WTC11 (cell line): ENCODE measurements around the gene NHERF2. TPM values are rescaled to one million over a fixed set of nuclear protein-coding genes. Genes with fewer than 3 reads are reported as not detected.

ENCODE experiments used
- ATAC-seq: fragments of 200-7000 bp; cut with Tn5 transposase; 2 replicates; pipeline ENCODE4 v1.10.0; 2021; ENCODE audit warnings: mild to moderate bottlenecking, moderate library complexity
- CTCF ChIA-PET: fragments of 300-600 bp; sonication (Branson Sonifier 250); formaldehyde crosslinking; loops from one replicate; lab custom pipeline; 2021; ENCODE audit warnings: antibody characterized with exemption; lab: Charles Lee
- POLR2A ChIA-PET: fragments of 350-600 bp; sonication (Branson Sonifier 250); formaldehyde crosslinking; loops from one replicate; lab custom pipeline; 2021; ENCODE audit warnings: antibody characterized with exemption; lab: Charles Lee
- DNase-seq: peaks from one replicate; pipeline ENCODE4 v3.0.0; 2021; ENCODE audit warnings: low spot score
- H3K27ac Mint-ChIP-seq: 2 replicates; pipeline ENCODE4 v1.8.0; 2021; ENCODE audit warnings: mixed read lengths
- H3K27me3 Mint-ChIP-seq: 2 replicates; pipeline ENCODE4 v1.8.0; 2021; ENCODE audit warnings: low read depth, mild to moderate bottlenecking, moderate library complexity, mixed read lengths
- H3K36me3 Mint-ChIP-seq: 2 replicates; pipeline ENCODE4 v1.8.0; 2021; ENCODE audit warnings: mixed read lengths
- H3K4me1 Mint-ChIP-seq: 2 replicates; pipeline ENCODE4 v1.8.0; 2022; ENCODE audit warnings: mixed read lengths
- H3K4me3 Mint-ChIP-seq: 2 replicates; pipeline ENCODE4 v1.8.0; 2021; ENCODE audit warnings: mild to moderate bottlenecking, moderate library complexity, mixed read lengths
- H3K9me3 Mint-ChIP-seq: 2 replicates; pipeline ENCODE4 v1.8.0; 2021; ENCODE audit warnings: mixed read lengths
- ATF1 ChIP-seq: sonication (generic); formaldehyde crosslinking; IDR thresholded peaks from 2 replicates; pipeline ENCODE4 v1.8.1; 2023; ENCODE audit warnings: mild to moderate bottlenecking, moderate library complexity, missing genetic modification reagents
- CREB1 ChIP-seq: sonication (generic); formaldehyde crosslinking; IDR thresholded peaks from 2 replicates; pipeline ENCODE4 v1.8.0; 2023; ENCODE audit warnings: mild to moderate bottlenecking, missing genetic modification reagents
- GTF2I ChIP-seq: fragments of 250-450 bp; sonication (Bioruptor Pico); conservative IDR thresholded peaks from 2 replicates; pipeline ENCODE4 v1.4.0; 2021; ENCODE audit warnings: mild to moderate bottlenecking
- NFYB ChIP-seq: sonication (generic); formaldehyde crosslinking; conservative IDR thresholded peaks from 2 replicates; pipeline ENCODE4 v1.8.0; 2022; ENCODE audit warnings: low read depth, missing genetic modification reagents
- SOX15 ChIP-seq: fragments of 250-450 bp; sonication (Bioruptor Pico); IDR thresholded peaks from 2 replicates; pipeline ENCODE4 v1.9.0; 2021; ENCODE audit warnings: mild to moderate bottlenecking
- ZNF138 ChIP-seq: sonication (generic); formaldehyde crosslinking; conservative IDR thresholded peaks from 2 replicates; pipeline ENCODE4 v1.8.1; 2022; ENCODE audit warnings: mild to moderate bottlenecking, moderate library complexity, missing genetic modification reagents
- ZNF317 ChIP-seq: sonication (generic); formaldehyde crosslinking; IDR thresholded peaks from 2 replicates; pipeline ENCODE4 v1.8.1; 2023; ENCODE audit warnings: low read depth, mild to moderate bottlenecking, moderate library complexity, missing genetic modification reagents, borderline replicate concordance
- total RNA-seq: library from RNA; stranded (reverse); gene quantifications from 3 replicates; pipeline ENCODE4 v1.2.3, GENCODE V29; 2021
- TF ChIP-seq, protein P1 (sequence below): sonication (generic); formaldehyde crosslinking; IDR thresholded peaks from 2 replicates; pipeline ENCODE4 v1.8.0; 2023; ENCODE audit warnings: missing genetic modification reagents, mild to moderate bottlenecking, borderline replicate concordance
- TF ChIP-seq, protein P2 (sequence below): sonication (generic); formaldehyde crosslinking; IDR thresholded peaks from 2 replicates; pipeline ENCODE4 v1.8.1; 2023; ENCODE audit warnings: mild to moderate bottlenecking, missing genetic modification reagents
- TF ChIP-seq, protein P3 (sequence below): sonication (generic); formaldehyde crosslinking; conservative IDR thresholded peaks from 2 replicates; pipeline ENCODE4 v1.8.1; 2023; ENCODE audit warnings: mild to moderate bottlenecking, low read depth, missing genetic modification reagents, moderate library complexity
- TF ChIP-seq, protein P4 (sequence below): sonication (generic); formaldehyde crosslinking; IDR thresholded peaks from 2 replicates; pipeline ENCODE4 v1.8.0; 2022; ENCODE audit warnings: mild to moderate bottlenecking, missing genetic modification reagents
- TF ChIP-seq, protein P5 (sequence below): sonication (generic); formaldehyde crosslinking; IDR thresholded peaks from 2 replicates; pipeline ENCODE4 v1.8.1; 2023; ENCODE audit warnings: mild to moderate bottlenecking, missing genetic modification reagents
- TF ChIP-seq, protein P6 (sequence below): sonication (generic); formaldehyde crosslinking; IDR thresholded peaks from 2 replicates; pipeline ENCODE4 v1.8.1; 2022; ENCODE audit warnings: mild to moderate bottlenecking, missing genetic modification reagents, moderate library complexity, borderline replicate concordance
- TF ChIP-seq, protein P7 (sequence below): sonication (generic); formaldehyde crosslinking; IDR thresholded peaks from 2 replicates; pipeline ENCODE4 v1.8.1; 2023; ENCODE audit warnings: mild to moderate bottlenecking, missing genetic modification reagents, moderate library complexity
- TF ChIP-seq, protein P8 (sequence below): sonication (generic); formaldehyde crosslinking; IDR thresholded peaks from 2 replicates; pipeline ENCODE4 v1.8.1; 2022; ENCODE audit warnings: mild to moderate bottlenecking, moderate library complexity, missing genetic modification reagents
- TF ChIP-seq, protein P9 (sequence below): sonication (generic); formaldehyde crosslinking; IDR thresholded peaks from 2 replicates; pipeline ENCODE4 v1.8.1; 2023; ENCODE audit warnings: mild to moderate bottlenecking, missing genetic modification reagents, borderline replicate concordance
- TF ChIP-seq, protein P10 (sequence below): fragments of 250-450 bp; sonication (Bioruptor Pico); IDR thresholded peaks from 2 replicates; pipeline ENCODE4 v1.9.0; 2021; ENCODE audit warnings: mild to moderate bottlenecking

The NHERF2 gene
- total RNA-seq, 1 experiment from 2014 or later = 31.1 TPM

DNA sequence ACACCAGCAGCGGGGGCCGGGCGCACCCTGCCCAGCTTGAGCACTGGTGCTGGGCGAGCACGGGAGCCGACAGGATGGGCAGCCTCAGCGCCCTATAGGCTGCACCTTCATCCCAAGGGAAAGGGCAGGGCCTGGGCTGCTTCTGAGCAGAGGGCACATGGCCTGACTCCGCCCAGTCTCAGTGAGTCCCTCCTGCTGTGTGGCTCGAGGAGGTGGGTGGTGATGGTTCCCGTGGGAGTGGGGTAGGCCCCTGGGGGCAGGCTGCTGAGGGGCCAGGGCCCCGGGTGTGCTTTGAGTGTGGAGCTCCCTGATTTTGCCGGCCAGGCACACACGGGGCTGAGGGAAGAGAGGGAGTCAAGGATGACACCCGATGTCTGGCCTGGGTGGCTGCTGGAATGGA, 59.0 kb downstream of the NHERF2 start:
- H3K4me1 Mint-ChIP-seq = no peaks in the 10 kb centered on the region
- H3K27ac Mint-ChIP-seq = no peak overlapping the region
- no peak overlapping the region for H3K4me3 Mint-ChIP-seq
- DNase-seq (no peak), ATAC-seq (no peak)
- POLR2A ChIA-PET = interaction anchor here (0.6 kb wide), 1 partner anchor 87 kb away, joined by 3 read pairs; no protein-coding TSS in a partner anchor
- CTCF ChIA-PET = interaction anchor here (1.1 to 2.4 kb wide), 4 partner anchors 38 to 82 kb away, joined by 3 to 11 read pairs (median 6); partner anchors contain the start of genes NTHL1 and TSC2
- no peaks in the 10 kb centered on the region for H3K9me3 Mint-ChIP-seq
- H3K27me3 Mint-ChIP-seq = no peaks in the 10 kb centered on the region
- peaks cover 3% of the 10 kb centered on the region; the same call in 1 of the 2 replicates for H3K36me3 Mint-ChIP-seq
- no peak for TF ChIP-seq ZNF317 (CRISPR knock-in tag)
- TF ChIP-seq, protein P1, sequence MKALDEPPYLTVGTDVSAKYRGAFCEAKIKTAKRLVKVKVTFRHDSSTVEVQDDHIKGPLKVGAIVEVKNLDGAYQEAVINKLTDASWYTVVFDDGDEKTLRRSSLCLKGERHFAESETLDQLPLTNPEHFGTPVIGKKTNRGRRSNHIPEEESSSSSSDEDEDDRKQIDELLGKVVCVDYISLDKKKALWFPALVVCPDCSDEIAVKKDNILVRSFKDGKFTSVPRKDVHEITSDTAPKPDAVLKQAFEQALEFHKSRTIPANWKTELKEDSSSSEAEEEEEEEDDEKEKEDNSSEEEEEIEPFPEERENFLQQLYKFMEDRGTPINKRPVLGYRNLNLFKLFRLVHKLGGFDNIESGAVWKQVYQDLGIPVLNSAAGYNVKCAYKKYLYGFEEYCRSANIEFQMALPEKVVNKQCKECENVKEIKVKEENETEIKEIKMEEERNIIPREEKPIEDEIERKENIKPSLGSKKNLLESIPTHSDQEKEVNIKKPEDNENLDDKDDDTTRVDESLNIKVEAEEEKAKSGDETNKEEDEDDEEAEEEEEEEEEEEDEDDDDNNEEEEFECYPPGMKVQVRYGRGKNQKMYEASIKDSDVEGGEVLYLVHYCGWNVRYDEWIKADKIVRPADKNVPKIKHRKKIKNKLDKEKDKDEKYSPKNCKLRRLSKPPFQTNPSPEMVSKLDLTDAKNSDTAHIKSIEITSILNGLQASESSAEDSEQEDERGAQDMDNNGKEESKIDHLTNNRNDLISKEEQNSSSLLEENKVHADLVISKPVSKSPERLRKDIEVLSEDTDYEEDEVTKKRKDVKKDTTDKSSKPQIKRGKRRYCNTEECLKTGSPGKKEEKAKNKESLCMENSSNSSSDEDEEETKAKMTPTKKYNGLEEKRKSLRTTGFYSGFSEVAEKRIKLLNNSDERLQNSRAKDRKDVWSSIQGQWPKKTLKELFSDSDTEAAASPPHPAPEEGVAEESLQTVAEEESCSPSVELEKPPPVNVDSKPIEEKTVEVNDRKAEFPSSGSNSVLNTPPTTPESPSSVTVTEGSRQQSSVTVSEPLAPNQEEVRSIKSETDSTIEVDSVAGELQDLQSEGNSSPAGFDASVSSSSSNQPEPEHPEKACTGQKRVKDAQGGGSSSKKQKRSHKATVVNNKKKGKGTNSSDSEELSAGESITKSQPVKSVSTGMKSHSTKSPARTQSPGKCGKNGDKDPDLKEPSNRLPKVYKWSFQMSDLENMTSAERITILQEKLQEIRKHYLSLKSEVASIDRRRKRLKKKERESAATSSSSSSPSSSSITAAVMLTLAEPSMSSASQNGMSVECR = no peak
- TF ChIP-seq, protein P2, sequence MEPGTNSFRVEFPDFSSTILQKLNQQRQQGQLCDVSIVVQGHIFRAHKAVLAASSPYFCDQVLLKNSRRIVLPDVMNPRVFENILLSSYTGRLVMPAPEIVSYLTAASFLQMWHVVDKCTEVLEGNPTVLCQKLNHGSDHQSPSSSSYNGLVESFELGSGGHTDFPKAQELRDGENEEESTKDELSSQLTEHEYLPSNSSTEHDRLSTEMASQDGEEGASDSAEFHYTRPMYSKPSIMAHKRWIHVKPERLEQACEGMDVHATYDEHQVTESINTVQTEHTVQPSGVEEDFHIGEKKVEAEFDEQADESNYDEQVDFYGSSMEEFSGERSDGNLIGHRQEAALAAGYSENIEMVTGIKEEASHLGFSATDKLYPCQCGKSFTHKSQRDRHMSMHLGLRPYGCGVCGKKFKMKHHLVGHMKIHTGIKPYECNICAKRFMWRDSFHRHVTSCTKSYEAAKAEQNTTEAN = no peak
- TF ChIP-seq, protein P3, sequence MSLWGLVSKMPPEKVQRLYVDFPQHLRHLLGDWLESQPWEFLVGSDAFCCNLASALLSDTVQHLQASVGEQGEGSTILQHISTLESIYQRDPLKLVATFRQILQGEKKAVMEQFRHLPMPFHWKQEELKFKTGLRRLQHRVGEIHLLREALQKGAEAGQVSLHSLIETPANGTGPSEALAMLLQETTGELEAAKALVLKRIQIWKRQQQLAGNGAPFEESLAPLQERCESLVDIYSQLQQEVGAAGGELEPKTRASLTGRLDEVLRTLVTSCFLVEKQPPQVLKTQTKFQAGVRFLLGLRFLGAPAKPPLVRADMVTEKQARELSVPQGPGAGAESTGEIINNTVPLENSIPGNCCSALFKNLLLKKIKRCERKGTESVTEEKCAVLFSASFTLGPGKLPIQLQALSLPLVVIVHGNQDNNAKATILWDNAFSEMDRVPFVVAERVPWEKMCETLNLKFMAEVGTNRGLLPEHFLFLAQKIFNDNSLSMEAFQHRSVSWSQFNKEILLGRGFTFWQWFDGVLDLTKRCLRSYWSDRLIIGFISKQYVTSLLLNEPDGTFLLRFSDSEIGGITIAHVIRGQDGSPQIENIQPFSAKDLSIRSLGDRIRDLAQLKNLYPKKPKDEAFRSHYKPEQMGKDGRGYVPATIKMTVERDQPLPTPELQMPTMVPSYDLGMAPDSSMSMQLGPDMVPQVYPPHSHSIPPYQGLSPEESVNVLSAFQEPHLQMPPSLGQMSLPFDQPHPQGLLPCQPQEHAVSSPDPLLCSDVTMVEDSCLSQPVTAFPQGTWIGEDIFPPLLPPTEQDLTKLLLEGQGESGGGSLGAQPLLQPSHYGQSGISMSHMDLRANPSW = no peak
- TF ChIP-seq GTF2I (CRISPR knock-in tag) = no peak
- TF ChIP-seq, protein P4, sequence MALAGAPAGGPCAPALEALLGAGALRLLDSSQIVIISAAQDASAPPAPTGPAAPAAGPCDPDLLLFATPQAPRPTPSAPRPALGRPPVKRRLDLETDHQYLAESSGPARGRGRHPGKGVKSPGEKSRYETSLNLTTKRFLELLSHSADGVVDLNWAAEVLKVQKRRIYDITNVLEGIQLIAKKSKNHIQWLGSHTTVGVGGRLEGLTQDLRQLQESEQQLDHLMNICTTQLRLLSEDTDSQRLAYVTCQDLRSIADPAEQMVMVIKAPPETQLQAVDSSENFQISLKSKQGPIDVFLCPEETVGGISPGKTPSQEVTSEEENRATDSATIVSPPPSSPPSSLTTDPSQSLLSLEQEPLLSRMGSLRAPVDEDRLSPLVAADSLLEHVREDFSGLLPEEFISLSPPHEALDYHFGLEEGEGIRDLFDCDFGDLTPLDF = no peak
- TF ChIP-seq CREB1 = no peak
- TF ChIP-seq, protein P5, sequence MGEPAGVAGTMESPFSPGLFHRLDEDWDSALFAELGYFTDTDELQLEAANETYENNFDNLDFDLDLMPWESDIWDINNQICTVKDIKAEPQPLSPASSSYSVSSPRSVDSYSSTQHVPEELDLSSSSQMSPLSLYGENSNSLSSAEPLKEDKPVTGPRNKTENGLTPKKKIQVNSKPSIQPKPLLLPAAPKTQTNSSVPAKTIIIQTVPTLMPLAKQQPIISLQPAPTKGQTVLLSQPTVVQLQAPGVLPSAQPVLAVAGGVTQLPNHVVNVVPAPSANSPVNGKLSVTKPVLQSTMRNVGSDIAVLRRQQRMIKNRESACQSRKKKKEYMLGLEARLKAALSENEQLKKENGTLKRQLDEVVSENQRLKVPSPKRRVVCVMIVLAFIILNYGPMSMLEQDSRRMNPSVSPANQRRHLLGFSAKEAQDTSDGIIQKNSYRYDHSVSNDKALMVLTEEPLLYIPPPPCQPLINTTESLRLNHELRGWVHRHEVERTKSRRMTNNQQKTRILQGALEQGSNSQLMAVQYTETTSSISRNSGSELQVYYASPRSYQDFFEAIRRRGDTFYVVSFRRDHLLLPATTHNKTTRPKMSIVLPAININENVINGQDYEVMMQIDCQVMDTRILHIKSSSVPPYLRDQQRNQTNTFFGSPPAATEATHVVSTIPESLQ = no peak
- TF ChIP-seq, protein P6, sequence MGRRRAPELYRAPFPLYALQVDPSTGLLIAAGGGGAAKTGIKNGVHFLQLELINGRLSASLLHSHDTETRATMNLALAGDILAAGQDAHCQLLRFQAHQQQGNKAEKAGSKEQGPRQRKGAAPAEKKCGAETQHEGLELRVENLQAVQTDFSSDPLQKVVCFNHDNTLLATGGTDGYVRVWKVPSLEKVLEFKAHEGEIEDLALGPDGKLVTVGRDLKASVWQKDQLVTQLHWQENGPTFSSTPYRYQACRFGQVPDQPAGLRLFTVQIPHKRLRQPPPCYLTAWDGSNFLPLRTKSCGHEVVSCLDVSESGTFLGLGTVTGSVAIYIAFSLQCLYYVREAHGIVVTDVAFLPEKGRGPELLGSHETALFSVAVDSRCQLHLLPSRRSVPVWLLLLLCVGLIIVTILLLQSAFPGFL (CRISPR knock-in tag) = no peak
- TF ChIP-seq, protein P7, sequence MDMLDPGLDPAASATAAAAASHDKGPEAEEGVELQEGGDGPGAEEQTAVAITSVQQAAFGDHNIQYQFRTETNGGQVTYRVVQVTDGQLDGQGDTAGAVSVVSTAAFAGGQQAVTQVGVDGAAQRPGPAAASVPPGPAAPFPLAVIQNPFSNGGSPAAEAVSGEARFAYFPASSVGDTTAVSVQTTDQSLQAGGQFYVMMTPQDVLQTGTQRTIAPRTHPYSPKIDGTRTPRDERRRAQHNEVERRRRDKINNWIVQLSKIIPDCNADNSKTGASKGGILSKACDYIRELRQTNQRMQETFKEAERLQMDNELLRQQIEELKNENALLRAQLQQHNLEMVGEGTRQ (CRISPR knock-in tag) = no peak
- TF ChIP-seq, protein P8, sequence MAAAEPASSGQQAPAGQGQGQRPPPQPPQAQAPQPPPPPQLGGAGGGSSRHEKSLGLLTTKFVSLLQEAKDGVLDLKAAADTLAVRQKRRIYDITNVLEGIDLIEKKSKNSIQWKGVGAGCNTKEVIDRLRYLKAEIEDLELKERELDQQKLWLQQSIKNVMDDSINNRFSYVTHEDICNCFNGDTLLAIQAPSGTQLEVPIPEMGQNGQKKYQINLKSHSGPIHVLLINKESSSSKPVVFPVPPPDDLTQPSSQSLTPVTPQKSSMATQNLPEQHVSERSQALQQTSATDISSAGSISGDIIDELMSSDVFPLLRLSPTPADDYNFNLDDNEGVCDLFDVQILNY = no peak
- no peak for TF ChIP-seq SOX15 (CRISPR knock-in tag)
- TF ChIP-seq, protein P9, sequence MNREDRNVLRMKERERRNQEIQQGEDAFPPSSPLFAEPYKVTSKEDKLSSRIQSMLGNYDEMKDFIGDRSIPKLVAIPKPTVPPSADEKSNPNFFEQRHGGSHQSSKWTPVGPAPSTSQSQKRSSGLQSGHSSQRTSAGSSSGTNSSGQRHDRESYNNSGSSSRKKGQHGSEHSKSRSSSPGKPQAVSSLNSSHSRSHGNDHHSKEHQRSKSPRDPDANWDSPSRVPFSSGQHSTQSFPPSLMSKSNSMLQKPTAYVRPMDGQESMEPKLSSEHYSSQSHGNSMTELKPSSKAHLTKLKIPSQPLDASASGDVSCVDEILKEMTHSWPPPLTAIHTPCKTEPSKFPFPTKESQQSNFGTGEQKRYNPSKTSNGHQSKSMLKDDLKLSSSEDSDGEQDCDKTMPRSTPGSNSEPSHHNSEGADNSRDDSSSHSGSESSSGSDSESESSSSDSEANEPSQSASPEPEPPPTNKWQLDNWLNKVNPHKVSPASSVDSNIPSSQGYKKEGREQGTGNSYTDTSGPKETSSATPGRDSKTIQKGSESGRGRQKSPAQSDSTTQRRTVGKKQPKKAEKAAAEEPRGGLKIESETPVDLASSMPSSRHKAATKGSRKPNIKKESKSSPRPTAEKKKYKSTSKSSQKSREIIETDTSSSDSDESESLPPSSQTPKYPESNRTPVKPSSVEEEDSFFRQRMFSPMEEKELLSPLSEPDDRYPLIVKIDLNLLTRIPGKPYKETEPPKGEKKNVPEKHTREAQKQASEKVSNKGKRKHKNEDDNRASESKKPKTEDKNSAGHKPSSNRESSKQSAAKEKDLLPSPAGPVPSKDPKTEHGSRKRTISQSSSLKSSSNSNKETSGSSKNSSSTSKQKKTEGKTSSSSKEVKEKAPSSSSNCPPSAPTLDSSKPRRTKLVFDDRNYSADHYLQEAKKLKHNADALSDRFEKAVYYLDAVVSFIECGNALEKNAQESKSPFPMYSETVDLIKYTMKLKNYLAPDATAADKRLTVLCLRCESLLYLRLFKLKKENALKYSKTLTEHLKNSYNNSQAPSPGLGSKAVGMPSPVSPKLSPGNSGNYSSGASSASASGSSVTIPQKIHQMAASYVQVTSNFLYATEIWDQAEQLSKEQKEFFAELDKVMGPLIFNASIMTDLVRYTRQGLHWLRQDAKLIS (CRISPR knock-in tag) = no peak
- TF ChIP-seq NFYB (CRISPR knock-in tag) = no peak
- TF ChIP-seq ATF1 = no peak
- no peak for TF ChIP-seq ZNF138 (CRISPR knock-in tag)
- TF ChIP-seq, protein P10, sequence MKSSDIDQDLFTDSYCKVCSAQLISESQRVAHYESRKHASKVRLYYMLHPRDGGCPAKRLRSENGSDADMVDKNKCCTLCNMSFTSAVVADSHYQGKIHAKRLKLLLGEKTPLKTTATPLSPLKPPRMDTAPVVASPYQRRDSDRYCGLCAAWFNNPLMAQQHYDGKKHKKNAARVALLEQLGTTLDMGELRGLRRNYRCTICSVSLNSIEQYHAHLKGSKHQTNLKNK (CRISPR knock-in tag) = no peak
